HepG2 (cell line): ENCODE data around the gene FAM169A. TPM values are rescaled to one million over a fixed set of nuclear protein-coding genes. Genes with fewer than 3 reads are reported as not detected.

Source experiments
- AKAP8 ChIP-seq: sonication (generic); formaldehyde crosslinking; IDR thresholded peaks from 2 replicates; pipeline ENCODE4 v1.5.1; 2020; ENCODE audit warnings: mild to moderate bottlenecking, missing genetic modification reagents
- ATM ChIP-seq: fragments of 450-650 bp; IDR thresholded peaks from 2 replicates; pipeline ENCODE4 v1.7.1; 2017; ENCODE audit warnings: mild to moderate bottlenecking, borderline replicate concordance
- BCLAF1 ChIP-seq: fragments of 450-650 bp; IDR thresholded peaks from 2 replicates; pipeline ENCODE4 v1.6.1; 2017; ENCODE audit warnings: mild to moderate bottlenecking
- CENPX ChIP-seq: sonication (generic); formaldehyde crosslinking; IDR thresholded peaks from 2 replicates; pipeline ENCODE4 v1.9.0; 2021; ENCODE audit warnings: mild to moderate bottlenecking, missing genetic modification reagents, moderate library complexity
- DBP ChIP-seq: sonication (generic); formaldehyde crosslinking; IDR thresholded peaks from 2 replicates; pipeline ENCODE4 v1.4.0; 2020; ENCODE audit warnings: missing genetic modification reagents; ENCODE audit errors: not compliant biosample characterization
- E2F5 ChIP-seq: sonication (generic); formaldehyde crosslinking; conservative IDR thresholded peaks from 2 replicates; pipeline ENCODE4 v1.4.0; 2020; ENCODE audit warnings: missing genetic modification reagents
- HOXA7 ChIP-seq: sonication (generic); formaldehyde crosslinking; IDR thresholded peaks from 2 replicates; pipeline ENCODE4 v1.8.1; 2022; ENCODE audit warnings: mild to moderate bottlenecking, missing genetic modification reagents, moderate library complexity
- IRF9 ChIP-seq: sonication (generic); formaldehyde crosslinking; IDR thresholded peaks from 2 replicates; pipeline ENCODE4 v1.8.0; 2022; ENCODE audit warnings: missing genetic modification reagents, mild to moderate bottlenecking, borderline replicate concordance
- JARID2 ChIP-seq: sonication (generic); formaldehyde crosslinking; IDR thresholded peaks from 2 replicates; pipeline ENCODE4 v1.8.1; 2023; ENCODE audit warnings: missing genetic modification reagents, inconsistent platforms; ENCODE audit not compliant: insufficient replicate concordance
- KDM5A ChIP-seq: fragments of 200-600 bp; sonication (generic); IDR thresholded peaks from 2 replicates; pipeline ENCODE4 v1.7.0; 2018; ENCODE audit warnings: antibody characterized with exemption, mild to moderate bottlenecking, low read length, borderline replicate concordance
- KLF15 ChIP-seq: sonication (generic); formaldehyde crosslinking; IDR thresholded peaks from 2 replicates; pipeline ENCODE4 v1.8.1; 2023; ENCODE audit warnings: borderline replicate concordance, mild to moderate bottlenecking, inconsistent platforms, missing genetic modification reagents, mixed read lengths
- KLF9 ChIP-seq: IDR thresholded peaks from 2 replicates; pipeline ENCODE4 v1.6.1; 2016; ENCODE audit warnings: low read depth
- MED1 ChIP-seq: sonication (generic); formaldehyde crosslinking; IDR thresholded peaks from 2 replicates; pipeline ENCODE4 v1.4.0; 2020; ENCODE audit warnings: missing genetic modification reagents
- RARG ChIP-seq: sonication (generic); formaldehyde crosslinking; IDR thresholded peaks from 2 replicates; pipeline ENCODE4 v1.4.0; 2020; ENCODE audit warnings: low read depth, mild to moderate bottlenecking, missing genetic modification reagents
- RBAK ChIP-seq: sonication (generic); formaldehyde crosslinking; IDR thresholded peaks from 2 replicates; pipeline ENCODE4 v1.5.1; 2020; ENCODE audit warnings: mild to moderate bottlenecking, missing genetic modification reagents
- TBP ChIP-seq: sonication (generic); formaldehyde crosslinking; IDR thresholded peaks from 2 replicates; pipeline ENCODE4 v1.5.0; 2020; ENCODE audit warnings: missing genetic modification reagents
- TCF12 ChIP-seq, 2 experiments: fragments of 450-650 bp in 1 of 2; sonication (generic) in 1 of 2; formaldehyde crosslinking in 1 of 2; IDR thresholded peaks; 2 replicates each; pipeline versions ENCODE4 v1.6.1 to v1.8.0; 2017 to 2022; ENCODE audit warnings: antibody characterized with exemption in 1 of 2, mild to moderate bottlenecking in 1 of 2, missing genetic modification reagents in 1 of 2, moderate library complexity in 1 of 2
- TCF7L2 ChIP-seq: IDR thresholded peaks from 2 replicates; pipeline ENCODE4 v1.6.1; 2011; ENCODE audit warnings: mild to moderate bottlenecking, low read depth, low read length, moderate library complexity
- ZFP36L2 ChIP-seq: sonication (generic); formaldehyde crosslinking; IDR thresholded peaks from 2 replicates; pipeline ENCODE4 v1.4.0; 2020; ENCODE audit warnings: missing genetic modification reagents
- ZNF225 ChIP-seq: sonication (generic); formaldehyde crosslinking; IDR thresholded peaks from 2 replicates; pipeline ENCODE4 v1.4.0; 2020; ENCODE audit warnings: mild to moderate bottlenecking, missing genetic modification reagents
- ZNF329 ChIP-seq: sonication (generic); formaldehyde crosslinking; IDR thresholded peaks from 2 replicates; pipeline ENCODE4 v1.9.0; 2021; ENCODE audit warnings: low read depth, mild to moderate bottlenecking, missing genetic modification reagents
- ZNF383 ChIP-seq: sonication (generic); formaldehyde crosslinking; IDR thresholded peaks from 2 replicates; pipeline ENCODE4 v1.4.0; 2020; ENCODE audit warnings: missing genetic modification reagents, mild to moderate bottlenecking, borderline replicate concordance
- ZNF674 ChIP-seq: sonication (generic); formaldehyde crosslinking; IDR thresholded peaks from 2 replicates; pipeline ENCODE4 v1.5.0; 2020; ENCODE audit warnings: low read depth, mild to moderate bottlenecking, missing genetic modification reagents
- polyA plus RNA-seq, 8 experiments: library from polyadenylated mRNA; depleted of rRNA in 3 of 8; stranded (reverse) in 7 of 8; unstranded in 1 of 8; fragments of >200 nt; fragmentation: Illumina TruSeq in 4 of 8; extraction: Trizol in 4 of 8; gene quantifications; 2 replicates each; pipeline versions ENCODE4 v1.2.1 to v1.2.3, GENCODE V29; 2011 to 2016; ENCODE audit warnings: low read depth in 4 of 8, missing spikeins in 1 of 8, mixed read lengths in 1 of 8; ENCODE audit not compliant: insufficient read depth in 1 of 8
- total RNA-seq, 5 experiments: library from RNA; depleted of rRNA; stranded (reverse); fragments of >200 nt; fragmentation: Illumina TruSeq; extraction: Trizol; gene quantifications; 2 replicates each; pipeline ENCODE4 v1.2.3, GENCODE V29; 2016; ENCODE audit warnings: low read depth in 1 of 5

Gene FAM169A
- total and polyA plus RNA-seq, 2 of the 13 experiments (the other 11 are each of a cell fraction or from before 2014, with no cell fraction given) = 21.1 to 110 TPM

GRCh38 chr5:74766849-74767578 is 99.2 kb downstream of the FAM169A start, which contains the start of the genes GFM2 and NSA2 (continued):
- no peak for TF ChIP-seq TCF12 (IDR thresholded peaks at IDR 0.05)
- TF ChIP-seq TCF12 (CRISPR knock-in tag; IDR thresholded peaks at IDR 0.05) = no peak
- 0 out of 2 replicates have a peak, but pooled peaks have one; percentile 41 for TF ChIP-seq ZNF383 (CRISPR knock-in tag)
- TF ChIP-seq ZFP36L2 = peak; percentile 42; the same call in 1 of the 2 replicates
- peak; percentile 24 for TF ChIP-seq E2F5 (CRISPR knock-in tag)
- TF ChIP-seq BCLAF1 = no peak
- peak; percentile 79; the same call in 1 of the 2 replicates for TF ChIP-seq KLF9 (CRISPR knock-in tag)
- no peak; the same call in 1 of the 2 replicates for TF ChIP-seq ZNF674 (CRISPR knock-in tag)
- TF ChIP-seq TBP (CRISPR knock-in tag) = no peak
- no peak for TF ChIP-seq DBP (CRISPR knock-in tag)
- no peak for TF ChIP-seq HOXA7 (CRISPR knock-in tag)
- peak; percentile 100 for TF ChIP-seq KDM5A
- no peak for TF ChIP-seq JARID2 (CRISPR knock-in tag)
- TF ChIP-seq ZNF225 (CRISPR knock-in tag) = peak; percentile 87; the same call in 1 of the 2 replicates
- 0 out of 2 replicates have a peak, but pooled peaks have one; percentile 58 for TF ChIP-seq RBAK (CRISPR knock-in tag)
- TF ChIP-seq KLF15 (CRISPR knock-in tag) = no peak
- TF ChIP-seq MED1 (CRISPR knock-in tag) = peak; percentile 84
- TF ChIP-seq AKAP8 (CRISPR knock-in tag) = no peak; the same call in 1 of the 2 replicates
- peak; percentile 96 for TF ChIP-seq IRF9 (CRISPR knock-in tag)
- no peak for TF ChIP-seq TCF7L2
- TF ChIP-seq ATM = no peak
- no peak for TF ChIP-seq RARG (CRISPR knock-in tag)
- TF ChIP-seq CENPX (CRISPR knock-in tag) = no peak
- no peak for TF ChIP-seq ZNF329 (CRISPR knock-in tag)
